Stimulated activated naive CD8-positive, alpha-beta T cell treated with anti-CD3 and anti-CD28 coated beads, Interleukin-15, amount 100 ng/mL, for 72 hours (primary cell): ENCODE measurements around the gene EME2.

ENCODE experiments used
- ATAC-seq: fragments of 150-1000 bp; cut with Tn5 transposase; 2 replicates; pipeline ENCODE4 v1.10.0; 2021; ENCODE audit warnings: mild to moderate bottlenecking, moderate library complexity
- DNase-seq, 2 donors: peaks; one replicate each; pipeline ENCODE4 v3.0.0; 2021 to 2022
- H3K27ac Mint-ChIP-seq, 2 donors: one replicate each; pipeline ENCODE4 v1.8.0; 2022; ENCODE audit warnings: mild to moderate bottlenecking in 2 of 2, mixed read lengths in 2 of 2, moderate library complexity in 2 of 2
- H3K27me3 Mint-ChIP-seq: one replicate; pipeline ENCODE4 v1.8.0; 2022; ENCODE audit warnings: mixed read lengths
- H3K4me1 Mint-ChIP-seq: one replicate; pipeline ENCODE4 v1.8.0; 2022; ENCODE audit warnings: mild to moderate bottlenecking, mixed read lengths
- H3K4me3 Mint-ChIP-seq, 2 donors: one replicate each; pipeline ENCODE4 v1.8.0; 2022; ENCODE audit warnings: mild to moderate bottlenecking in 2 of 2, mixed read lengths in 2 of 2, moderate library complexity in 1 of 2
- H3K9me3 Mint-ChIP-seq, 2 donors: one replicate each; pipeline ENCODE4 v1.8.0; 2022; ENCODE audit warnings: mixed read lengths in 2 of 2

EME2 gene

DNA sequence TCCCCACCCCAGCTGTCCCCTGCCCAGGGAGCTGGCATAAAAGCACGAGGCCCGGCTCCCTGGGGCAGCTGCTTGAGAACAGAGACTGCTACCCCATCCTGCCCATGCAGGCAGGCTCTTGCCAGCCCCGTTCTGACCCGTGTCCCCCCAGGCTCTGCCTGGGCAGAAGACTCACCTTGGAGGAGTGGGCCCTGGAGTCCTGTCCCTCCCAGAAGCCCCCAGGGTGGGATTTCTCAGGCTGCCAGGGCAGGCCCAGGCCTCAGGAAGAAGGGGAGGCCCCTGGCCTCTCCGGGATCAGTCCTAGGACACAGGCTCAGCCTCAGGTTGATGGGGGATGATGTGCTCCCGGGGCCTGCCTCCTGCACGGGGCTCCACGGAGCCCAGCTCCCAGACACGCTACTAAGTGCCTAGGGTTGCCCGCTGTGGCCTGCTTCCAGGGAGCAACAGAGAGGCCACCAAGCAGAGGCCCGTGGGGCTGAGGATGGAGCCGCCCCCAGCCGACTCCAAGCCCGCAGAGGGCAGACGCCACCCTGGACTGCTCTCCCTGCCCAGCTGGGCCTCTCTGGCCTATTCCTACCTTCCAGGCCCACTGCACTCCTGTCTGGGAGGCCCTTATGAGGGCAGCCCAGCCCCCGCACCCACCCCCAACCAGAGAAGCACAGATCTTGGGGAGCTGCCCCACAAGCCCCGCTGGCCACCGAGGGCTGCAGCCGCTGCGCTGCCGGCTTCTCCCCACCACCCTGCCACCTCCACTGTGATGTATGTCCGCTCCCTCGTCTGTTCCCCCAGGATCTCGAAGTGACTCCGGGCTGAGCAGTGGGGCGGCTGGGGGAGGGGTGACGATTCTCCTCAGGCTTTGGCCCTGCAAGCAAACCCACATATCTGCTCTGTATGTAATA, 3.0 kb upstream of the EME2 start:
- H3K4me1 Mint-ChIP-seq, result peaks cover 42% of the 10 kb centered on the region
- no peaks in the 10 kb centered on the region for H3K27me3 Mint-ChIP-seq
- H3K4me3 Mint-ChIP-seq, result peak overlapping the region; percentile 85 to 93
- H3K9me3 Mint-ChIP-seq, result no peaks in the 10 kb centered on the region
- peak overlapping the region in 1 of 2 donors; percentile 88 for H3K27ac Mint-ChIP-seq
- DNase-seq, result no peak
- ATAC-seq, result no peak

DNA sequence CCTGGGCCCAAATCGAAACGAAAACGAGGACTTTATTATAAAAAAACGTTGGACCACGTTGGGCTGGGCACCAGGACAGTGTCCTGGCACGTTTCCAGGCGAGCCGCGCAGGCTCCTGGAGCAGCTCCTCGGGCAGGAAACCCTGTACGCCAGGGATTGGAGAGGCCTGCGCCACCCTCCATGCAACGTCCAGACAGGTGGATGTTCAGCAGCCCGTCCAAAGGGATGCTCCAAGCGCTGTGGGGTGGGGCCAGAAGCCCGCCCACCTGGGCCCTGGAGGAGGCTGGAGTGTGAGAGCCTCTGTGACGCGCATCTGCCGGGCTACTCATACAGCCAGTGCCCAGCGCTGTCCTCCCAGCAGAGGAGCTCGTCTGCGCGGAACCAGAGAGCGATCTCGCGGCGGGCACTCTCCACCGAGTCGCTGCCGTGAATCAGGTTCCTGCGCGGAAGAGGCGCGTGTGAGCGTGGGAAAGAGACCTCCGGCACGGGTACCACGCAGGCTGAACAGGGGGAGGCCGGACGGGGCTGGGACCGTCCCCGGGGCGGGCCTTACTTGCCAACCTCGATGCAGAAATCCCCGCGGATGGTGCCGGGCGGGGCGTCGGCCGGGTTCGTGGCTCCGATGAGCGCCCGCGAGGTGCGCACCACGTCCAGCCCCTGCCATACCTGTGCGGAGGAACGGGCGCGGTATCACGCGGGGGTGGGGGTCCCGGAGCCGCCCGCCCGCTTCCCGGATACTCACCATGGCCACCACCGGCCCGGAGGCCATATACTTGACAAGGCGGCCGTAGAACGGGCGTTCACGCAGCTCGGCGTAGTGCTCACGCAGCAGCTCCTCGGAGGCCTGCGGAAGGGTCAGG, 2.1 kb upstream of the EME2 start:
- Mint-ChIP-seq H3K27me3 (no peaks in the 10 kb centered on the region), H3K27ac (peak overlapping the region; percentile 19 to 88), H3K4me1 (peaks cover 48% of the 10 kb centered on the region), H3K4me3 (peak overlapping the region; percentile 85 to 93), H3K9me3 (no peaks in the 10 kb centered on the region)
- peak; percentile 53 to 67 for DNase-seq
- ATAC-seq, result peak; percentile 41

DNA sequence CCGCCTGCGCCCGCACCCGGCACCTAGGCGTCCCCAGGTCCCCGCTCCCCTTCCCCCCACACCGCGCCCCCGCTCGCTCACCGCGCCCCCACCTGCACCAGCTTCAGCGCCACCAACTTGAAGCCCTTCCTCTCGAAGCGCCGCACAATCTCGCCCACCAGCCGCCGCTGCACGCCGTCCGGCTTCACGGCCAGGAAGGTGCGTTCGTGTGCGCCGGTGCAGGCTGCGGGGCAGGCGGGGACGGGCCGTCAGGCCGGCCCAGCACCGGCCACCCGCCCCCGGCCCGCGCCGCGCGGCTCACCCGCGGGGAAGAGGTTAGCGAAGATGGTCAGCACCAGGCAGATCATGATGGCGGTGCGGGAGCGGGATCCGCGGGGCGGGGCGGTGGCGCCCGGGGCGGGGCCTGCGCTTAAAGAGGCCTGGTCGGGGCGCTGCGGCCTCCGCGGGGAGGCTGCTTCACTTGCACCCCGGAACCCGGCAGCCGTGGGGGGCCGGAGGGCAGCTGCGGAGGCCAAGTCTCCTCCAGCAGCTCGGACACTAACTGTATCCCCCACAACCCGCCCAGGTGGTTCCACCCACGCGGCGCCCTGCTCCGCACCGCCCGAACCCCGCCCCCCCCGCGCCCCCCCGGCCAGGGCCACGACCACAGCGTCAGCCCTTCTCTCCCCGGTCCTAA, 1.3 kb upstream of the EME2 start, which contains the start of gene NME3:
Gene NME3 (minus strand): TSS at position 356 of the 676 bp plus-strand sequence. CDS start 9 bp downstream, at position 347.
- Mint-ChIP-seq H3K4me1 (peaks cover 48% of the 10 kb centered on the region), H3K27me3 (no peaks in the 10 kb centered on the region), H3K9me3 (no peaks in the 10 kb centered on the region), H3K4me3 (peak within 1 kb of the TSS; percentile 93 to 96), H3K27ac (peak within 1 kb of the TSS; percentile 84 to 96)
- DNase-seq, result peak; percentile 78 to 81
- ATAC-seq, result peak; percentile 63

DNA sequence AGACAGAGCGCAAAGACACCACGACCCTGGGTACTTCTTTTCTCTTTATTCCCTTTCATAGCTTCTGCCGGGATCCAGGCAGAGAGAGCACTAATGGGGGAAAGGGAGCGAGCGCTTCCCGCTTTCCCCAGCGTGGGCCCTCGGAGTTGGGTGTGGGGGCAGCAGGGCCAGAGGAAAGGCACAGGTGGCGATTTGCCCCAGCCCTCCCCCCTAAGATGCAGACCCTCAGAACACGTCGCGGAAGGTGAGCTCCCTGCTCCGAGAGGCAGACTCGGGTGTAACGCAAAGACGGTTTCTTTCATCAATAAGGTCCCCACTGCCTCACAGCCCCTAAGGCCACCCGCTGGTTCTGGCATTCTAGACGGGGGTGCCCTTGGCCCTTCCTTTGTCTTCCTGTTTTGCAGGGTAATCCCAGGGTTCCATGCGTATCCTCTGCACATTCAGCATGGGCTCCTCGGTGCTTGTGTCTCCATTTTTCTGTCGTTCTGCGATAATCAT, 697 bp upstream of the EME2 start:
- Mint-ChIP-seq H3K27ac (peak overlapping the region; percentile 84 to 96), H3K9me3 (no peaks in the 10 kb centered on the region), H3K27me3 (no peaks in the 10 kb centered on the region), H3K4me1 (peaks cover 48% of the 10 kb centered on the region), H3K4me3 (peak overlapping the region; percentile 93 to 96)
- ATAC-seq (no peak), DNase-seq (no peak)

DNA sequence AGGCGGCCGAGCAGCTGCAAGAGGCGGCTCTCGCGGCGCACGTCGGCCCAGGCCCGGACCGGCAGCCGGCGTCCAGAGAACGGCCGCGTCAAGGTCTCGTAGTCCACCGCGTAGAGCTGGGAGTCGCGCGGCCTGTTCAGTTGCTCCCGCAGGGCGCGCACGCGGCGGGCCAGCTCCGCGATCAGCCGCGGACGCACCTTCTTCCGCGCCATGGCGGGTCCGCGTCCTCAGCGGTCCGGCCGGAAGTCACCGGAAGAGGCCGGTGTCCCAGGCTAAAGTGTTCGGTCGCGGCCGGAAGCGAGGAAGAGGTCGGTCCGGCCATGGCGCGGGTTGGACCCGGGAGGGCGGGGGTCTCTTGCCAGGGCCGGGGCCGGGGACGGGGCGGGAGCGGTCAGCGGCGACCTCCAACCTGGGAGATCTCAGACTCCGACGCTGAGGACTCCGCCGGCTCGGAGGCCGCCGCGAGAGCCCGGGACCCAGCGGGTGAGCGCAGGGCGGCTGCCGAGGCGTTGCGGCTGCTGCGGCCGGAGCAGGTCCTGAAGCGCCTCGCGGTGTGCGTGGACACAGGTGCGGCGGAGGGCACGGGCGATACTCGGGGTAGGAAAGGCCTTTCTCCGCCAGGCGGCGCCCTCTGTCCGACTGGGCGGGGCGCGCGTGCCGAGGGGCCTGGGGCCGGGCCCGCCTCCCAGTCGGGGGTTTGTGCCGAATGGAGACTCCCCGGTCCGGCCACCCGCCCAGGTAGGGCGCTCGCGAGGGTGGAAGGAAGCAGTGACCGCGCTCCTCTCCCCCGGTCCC, 495 bp downstream of the EME2 start, which contains the start of gene MRPS34:
Gene MRPS34 (minus strand): TSS at position 227 of the 795 bp plus-strand sequence. CDS start 15 bp downstream, at position 212.
- Mint-ChIP-seq H3K4me1 (peaks cover 46% of the 10 kb centered on the region), H3K9me3 (no peaks in the 10 kb centered on the region), H3K4me3 (peak within 1 kb of the TSS; percentile 93 to 96), H3K27me3 (no peaks in the 10 kb centered on the region), H3K27ac (peak within 1 kb of the TSS; percentile 90 to 98)
- ATAC-seq, result peak; percentile 73
- peak; percentile 82 to 86 for DNase-seq

DNA sequence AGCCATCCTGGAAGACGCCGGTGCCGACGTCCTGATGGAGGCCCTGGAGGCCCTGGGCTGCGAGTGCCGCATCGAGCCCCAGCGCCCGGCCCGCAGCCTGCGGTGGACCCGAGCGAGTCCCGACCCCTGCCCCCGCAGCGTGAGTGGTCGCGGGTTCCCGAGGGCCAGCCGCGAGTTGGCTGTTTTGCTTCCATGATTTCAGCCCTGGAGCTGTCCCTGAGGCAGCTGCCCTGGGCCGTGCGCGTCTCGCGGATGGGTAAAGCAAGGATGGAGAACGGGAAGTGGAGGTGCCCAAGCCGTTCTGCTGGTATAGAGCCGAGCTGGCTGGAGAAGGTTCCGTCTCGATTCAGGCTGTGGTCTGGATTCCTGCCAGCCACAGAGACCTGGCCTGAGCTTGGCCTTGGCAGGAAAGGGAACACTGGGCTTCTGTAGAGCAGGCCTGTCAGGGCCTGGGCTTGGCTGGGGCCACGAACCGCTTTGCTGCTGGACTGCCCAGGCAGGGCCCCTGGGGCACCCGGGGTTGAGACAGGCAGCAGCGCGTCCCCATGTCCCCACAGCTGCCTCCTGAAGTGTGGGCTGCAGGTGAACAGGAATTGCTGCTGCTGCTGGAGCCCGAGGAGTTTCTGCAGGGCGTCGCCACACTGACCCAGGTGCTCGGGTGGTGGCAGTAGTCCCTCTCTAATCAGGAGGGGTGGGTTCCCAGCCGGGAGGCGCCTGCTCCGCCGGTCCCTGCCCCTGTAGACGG, 1.3 kb downstream of the EME2 start:
- Mint-ChIP-seq H3K4me3 (peak overlapping the region; percentile 93 to 96), H3K27ac (peak overlapping the region; percentile 25 to 86), H3K9me3 (no peaks in the 10 kb centered on the region), H3K27me3 (no peaks in the 10 kb centered on the region), H3K4me1 (peaks cover 39% of the 10 kb centered on the region)
- DNase-seq, result peak in 1 of 2 donors; percentile 42
- no peak for ATAC-seq

DNA sequence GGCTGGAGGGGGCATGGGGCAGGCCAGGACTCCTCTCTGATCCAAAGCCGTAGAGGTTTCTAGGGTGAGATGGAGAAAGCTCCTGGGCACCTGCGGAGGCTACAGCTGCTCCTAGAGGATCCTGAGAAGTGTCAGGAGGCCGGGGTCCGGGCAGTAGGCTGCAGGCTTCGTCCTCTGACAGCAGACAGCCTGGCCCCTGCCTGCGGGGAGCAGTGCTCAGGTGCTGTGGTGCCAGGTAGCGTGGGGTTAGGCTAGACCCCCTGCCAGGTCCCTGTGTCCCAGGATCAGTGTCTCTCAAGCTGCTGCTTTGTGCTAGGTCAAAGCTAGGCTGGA, 1.8 kb downstream of the EME2 start:
- peaks cover 33% of the 10 kb centered on the region for H3K4me1 Mint-ChIP-seq
- peak overlapping the region; percentile 93 to 96 for H3K4me3 Mint-ChIP-seq
- DNase-seq (no peak), ATAC-seq (no peak)
- peak overlapping the region in 1 of 2 donors; percentile 12 for H3K27ac Mint-ChIP-seq
- H3K9me3 Mint-ChIP-seq, result no peaks in the 10 kb centered on the region
- no peaks in the 10 kb centered on the region for H3K27me3 Mint-ChIP-seq

DNA sequence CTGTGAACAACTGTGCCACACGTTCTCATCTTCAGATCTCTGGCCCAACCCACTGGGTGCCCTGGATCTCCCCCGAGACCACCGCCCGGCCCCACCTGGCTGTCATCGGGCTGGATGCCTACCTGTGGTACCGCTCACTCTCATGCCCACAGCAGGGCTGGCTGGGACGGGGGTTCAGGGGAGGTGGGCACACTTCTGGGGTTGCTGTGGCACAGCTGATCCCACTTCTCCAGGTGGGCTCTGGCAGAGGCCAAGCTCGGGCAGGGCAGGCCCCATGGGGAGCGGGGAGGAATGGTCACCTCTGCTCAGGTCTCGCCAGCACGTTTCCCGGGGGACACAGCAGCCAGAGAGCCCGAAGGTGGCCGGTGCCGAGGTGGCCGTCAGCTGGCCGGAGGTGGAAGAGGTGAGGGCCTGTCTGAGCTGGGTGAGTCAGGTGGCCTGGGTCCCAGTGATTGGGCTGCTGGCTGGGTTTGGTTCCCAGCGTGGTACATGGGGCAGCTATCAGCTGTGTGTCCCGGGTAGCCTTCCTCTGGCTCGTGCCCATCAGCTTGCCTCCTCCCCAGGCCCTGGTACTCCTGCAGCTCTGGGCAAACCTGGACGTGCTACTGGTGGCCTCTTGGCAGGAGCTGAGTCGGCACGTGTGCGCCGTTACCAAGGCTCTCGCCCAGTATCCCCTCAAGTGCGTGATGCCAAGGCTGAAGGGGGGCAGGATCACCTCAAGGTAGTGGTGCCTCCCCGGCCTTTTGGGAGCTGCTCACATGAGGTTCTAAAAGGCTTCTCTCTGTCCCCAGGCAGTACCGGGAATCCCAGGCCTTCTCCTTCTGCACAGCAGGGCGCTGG, 2.6 kb downstream of the EME2 start:
- peak overlapping the region; percentile 37 to 96 for H3K4me3 Mint-ChIP-seq
- H3K27me3 Mint-ChIP-seq, result no peaks in the 10 kb centered on the region
- peaks cover 25% of the 10 kb centered on the region for H3K4me1 Mint-ChIP-seq
- no peak for ATAC-seq
- H3K27ac Mint-ChIP-seq, result peak overlapping the region in 1 of 2 donors; percentile 83
- no peak for DNase-seq
- H3K9me3 Mint-ChIP-seq, result no peaks in the 10 kb centered on the region

DNA sequence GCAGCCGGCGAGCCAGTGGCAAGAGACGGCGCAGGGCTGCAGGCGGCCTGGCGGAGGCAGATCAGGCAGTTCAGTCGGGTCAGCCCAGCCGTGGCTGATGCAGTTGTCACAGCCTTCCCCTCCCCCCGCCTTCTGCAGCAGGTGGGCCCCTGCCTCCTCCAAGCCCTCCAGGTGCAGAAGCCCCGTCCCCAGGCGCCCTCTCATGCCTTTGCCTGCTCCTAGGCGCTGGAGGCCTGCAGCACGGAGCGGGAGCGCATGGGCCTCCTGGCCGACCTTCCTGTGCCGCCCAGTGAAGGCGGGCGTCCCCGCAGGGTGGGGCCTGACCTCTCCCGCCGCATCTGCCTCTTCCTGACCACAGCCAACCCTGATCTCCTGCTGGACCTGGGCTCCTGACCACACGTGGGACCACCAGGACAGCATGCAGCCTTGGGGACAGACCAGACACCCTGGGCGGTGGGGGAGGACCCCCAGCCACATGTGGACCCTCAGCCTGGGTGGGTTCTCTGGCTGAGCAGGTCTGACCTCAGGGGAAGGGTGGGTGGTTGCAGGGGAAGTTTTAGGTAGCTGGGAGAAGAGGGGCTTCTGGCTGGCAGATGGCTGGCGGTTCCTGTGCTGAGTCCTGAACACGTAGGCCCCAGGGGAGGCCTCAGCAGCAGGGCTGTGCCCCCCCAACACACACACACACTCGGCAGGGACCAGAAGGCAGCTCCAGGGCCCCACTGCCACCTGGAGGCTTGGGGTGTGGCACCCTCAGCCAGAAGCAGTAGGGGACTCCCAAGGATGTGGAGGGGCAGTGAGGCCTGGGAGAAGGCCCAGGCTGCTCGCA, 3.4 kb downstream of the EME2 start:
- H3K27ac Mint-ChIP-seq, result peak overlapping the region in 1 of 2 donors; percentile 42
- H3K4me1 Mint-ChIP-seq, result peaks cover 23% of the 10 kb centered on the region
- ATAC-seq (no peak), DNase-seq (no peak)
- no peaks in the 10 kb centered on the region for H3K9me3 Mint-ChIP-seq
- H3K4me3 Mint-ChIP-seq, result no peak overlapping the region
- H3K27me3 Mint-ChIP-seq, result no peaks in the 10 kb centered on the region

DNA sequence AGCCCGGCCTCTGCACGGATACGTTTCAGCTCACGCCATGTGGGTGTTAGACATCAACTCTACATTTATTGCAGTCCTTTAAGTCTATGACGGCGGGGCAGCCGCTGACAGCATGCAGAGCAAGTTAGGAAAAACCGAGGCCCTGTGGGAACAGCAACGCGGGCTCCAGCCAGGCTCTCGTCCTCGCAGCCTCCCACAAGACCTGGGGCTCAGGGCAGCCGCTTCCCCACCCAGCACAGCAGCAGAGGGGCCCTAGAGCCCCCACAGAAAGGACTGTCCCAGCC, 4.0 kb downstream of the EME2 start:
- Mint-ChIP-seq H3K27me3 (no peaks in the 10 kb centered on the region), H3K4me3 (no peak overlapping the region), H3K9me3 (no peaks in the 10 kb centered on the region), H3K27ac (peak overlapping the region in 1 of 2 donors; percentile 48), H3K4me1 (peaks cover 28% of the 10 kb centered on the region)
- ATAC-seq (no peak), DNase-seq (no peak)

DNA sequence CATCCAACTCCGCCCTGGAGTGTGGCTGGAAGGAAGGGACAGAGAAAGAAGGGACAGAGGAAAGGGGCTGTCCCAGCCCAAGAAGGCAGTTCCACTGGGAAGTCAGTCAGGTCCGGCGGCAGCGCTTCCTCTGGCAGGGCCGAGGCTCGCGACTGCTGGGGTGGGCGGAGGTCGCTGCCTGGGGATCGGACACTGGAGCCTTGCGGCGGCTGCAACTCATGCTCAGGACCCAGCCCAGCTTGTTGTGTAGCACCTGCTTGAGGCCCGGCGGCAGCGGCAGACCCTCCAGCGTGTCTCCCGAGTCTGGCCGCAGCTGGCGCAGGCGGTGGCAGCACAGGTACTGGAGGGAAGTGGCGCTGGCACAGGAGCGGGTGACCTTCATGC, 4.4 kb downstream of the EME2 start:
- Mint-ChIP-seq H3K27me3 (no peaks in the 10 kb centered on the region), H3K4me1 (peaks cover 29% of the 10 kb centered on the region), H3K27ac (no peak overlapping the region), H3K9me3 (no peaks in the 10 kb centered on the region), H3K4me3 (no peak overlapping the region)
- no peak for DNase-seq
- no peak for ATAC-seq

DNA sequence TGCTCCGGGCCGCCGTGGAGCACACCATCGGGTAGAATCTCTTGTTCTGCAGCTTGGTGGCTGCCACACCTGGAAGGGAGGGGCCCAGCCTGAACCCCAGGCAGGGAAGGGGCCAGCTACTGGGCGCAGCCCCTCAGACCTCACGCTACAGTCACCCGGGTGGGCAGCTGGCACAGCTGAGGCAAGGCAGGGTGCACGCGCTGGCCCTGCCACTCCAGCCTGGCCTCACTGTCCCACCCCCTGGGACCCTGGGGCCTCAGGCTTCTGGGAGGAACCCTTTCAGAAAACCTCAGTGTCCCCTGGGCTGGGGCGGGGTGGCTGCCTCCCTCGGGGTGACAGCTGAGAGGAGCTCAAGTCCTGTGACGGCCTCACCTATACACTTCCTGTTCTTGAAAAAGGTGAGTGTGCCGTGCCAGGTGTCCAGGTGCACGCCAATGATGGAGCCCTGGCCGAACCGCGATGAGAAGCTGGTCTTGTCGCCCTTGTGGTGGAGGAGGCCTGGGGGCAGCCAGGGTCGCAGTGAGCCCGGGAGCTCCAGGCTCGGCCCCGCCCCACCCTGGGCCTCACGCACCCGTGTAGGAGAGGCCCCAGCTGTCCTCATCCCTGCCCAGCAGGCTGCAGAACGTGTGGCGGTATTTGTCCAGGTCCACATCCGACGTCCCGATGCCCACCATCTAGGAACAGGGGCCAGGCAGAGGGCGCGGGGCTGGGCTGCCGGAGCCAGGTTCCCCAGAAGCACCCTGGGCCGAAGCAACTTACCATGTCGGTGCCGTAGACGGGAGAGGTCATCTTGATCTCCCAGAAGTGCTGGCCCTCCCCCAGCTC, 5.0 kb downstream of the EME2 start:
- no peak for ATAC-seq
- no peak overlapping the region for H3K27ac Mint-ChIP-seq
- H3K4me1 Mint-ChIP-seq, result peaks cover 24% of the 10 kb centered on the region
- no peak for DNase-seq
- H3K9me3 Mint-ChIP-seq, result no peaks in the 10 kb centered on the region
- H3K4me3 Mint-ChIP-seq, result no peak overlapping the region
- H3K27me3 Mint-ChIP-seq, result no peaks in the 10 kb centered on the region
